GM04503 (cell line): ENCODE data around the gene SLC24A4.

Experiments used
- DNase-seq: peaks from one replicate; pipeline ENCODE4 v3.0.0-alpha.2; 2012; ENCODE audit warnings: low read depth

SLC24A4 gene

DNA sequence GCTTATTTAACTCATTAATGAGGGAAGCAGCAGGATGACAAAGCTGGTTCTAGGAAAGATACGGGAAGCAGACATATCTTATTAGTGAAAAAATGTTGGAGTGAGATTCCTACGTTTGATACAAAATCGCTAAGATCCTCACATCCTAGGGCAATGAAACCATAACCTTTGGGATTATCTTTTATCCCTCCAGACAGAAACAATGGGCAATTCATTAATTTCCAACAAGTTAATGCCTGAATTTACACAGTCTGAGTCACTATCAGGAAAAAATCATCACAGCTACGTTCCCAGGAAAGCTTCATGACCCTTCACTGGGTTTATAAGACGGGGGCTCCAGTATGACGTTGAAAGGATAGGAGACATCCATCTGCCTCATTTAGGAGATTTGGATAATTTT is 45.0 kb downstream of the SLC24A4 start:
- DNase-seq, result no peak

DNA sequence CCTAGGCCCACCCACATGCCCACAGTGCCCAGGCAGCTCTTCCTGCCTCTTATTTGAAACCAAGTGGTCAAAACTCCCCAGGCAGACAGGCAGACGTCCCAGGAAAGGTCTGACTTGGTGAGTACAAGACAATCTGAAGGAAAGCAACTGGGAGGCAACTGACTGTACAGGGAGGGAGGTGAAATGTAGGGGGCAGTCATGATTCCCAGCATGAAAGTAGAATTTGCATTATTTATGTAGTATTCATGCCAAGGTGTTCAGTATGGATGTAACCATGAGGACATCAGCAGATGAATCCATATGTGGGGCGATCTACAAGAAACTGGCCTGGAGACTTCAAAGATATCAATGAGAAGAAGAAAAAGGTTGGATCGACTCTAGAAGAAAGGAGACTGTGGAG is 46.1 kb downstream of the SLC24A4 start:
- no peak for DNase-seq

DNA sequence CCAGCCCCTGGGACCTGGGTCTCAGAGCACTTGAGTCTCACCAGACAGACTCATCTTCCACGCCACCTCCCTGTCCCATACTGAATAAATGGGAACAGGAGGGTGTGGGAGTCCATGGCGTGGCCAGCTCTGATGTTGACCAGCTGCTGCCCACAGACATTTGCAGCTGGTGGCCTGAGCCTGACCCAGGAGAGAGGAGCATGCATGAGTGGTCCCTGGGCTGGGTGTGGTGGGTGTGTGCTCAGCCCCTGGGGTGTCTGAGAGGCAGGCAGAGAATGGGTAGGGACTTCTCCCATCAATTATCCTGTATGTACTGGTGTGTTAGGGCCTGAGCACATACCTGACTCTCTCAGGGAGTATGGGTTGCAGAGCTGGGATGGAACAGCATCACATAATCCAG is 49.3 kb downstream of the SLC24A4 start:
- DNase-seq, result no peak

DNA sequence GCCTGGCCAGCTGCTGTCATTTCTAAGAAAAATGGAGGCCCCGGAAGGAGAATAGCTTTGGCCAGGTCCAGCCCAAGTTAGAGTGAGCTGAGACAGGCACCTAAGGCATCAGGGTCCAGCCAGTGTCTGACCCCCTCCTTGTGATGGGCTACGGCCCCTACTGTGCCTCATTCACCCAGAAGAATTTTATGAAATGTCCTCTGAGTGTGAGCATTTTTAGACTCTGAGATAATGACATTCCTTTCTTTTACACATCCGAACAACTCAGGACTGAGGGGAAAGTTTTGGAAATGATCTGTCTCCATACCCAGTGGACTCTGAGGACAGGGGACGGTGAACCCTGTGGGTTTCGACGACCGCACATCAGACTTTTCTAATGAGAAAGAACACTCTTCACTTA is 50.4 kb downstream of the SLC24A4 start:
- no peak for DNase-seq

DNA sequence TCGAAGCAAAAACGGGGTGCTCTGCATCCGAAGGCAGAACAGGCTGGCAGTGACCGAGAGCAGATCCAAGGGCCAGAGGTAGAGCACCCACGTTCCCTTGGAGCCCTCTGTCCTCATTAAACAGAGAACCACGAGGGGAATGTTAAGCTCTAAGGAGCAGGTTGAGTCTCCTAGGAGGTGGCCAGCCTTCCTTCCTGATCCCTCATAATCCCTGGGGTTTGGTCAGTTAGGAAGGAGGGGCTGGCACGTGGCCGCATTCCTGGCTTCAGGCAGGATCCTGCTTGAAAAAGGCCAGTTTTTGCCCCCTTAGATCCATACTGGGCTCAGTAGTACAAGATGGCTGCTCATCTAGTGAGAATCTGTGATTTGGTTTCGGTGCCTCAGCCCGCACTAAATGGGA is 57.2 kb downstream of the SLC24A4 start:
- no peak for DNase-seq

DNA sequence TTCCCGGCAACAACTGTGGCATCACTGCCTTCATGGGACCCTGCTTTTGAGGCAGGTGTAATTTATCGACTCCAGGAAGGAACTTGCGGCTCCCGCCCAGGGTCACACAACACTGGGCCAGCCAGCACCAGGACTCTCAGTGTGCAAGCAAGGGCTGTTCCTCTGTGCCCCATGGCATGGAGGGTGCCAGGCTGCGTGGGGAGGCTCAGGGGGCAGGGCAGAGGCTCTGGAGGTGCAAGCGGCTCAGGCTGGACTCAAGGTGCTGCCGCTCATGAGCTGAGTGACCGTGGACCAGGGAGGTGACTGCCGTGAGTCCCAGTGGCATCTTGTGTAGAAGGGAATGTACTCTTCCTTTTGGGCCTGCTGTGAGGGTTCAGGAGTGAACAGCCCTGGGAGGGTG is 57.6 kb downstream of the SLC24A4 start:
- DNase-seq, result no peak

DNA sequence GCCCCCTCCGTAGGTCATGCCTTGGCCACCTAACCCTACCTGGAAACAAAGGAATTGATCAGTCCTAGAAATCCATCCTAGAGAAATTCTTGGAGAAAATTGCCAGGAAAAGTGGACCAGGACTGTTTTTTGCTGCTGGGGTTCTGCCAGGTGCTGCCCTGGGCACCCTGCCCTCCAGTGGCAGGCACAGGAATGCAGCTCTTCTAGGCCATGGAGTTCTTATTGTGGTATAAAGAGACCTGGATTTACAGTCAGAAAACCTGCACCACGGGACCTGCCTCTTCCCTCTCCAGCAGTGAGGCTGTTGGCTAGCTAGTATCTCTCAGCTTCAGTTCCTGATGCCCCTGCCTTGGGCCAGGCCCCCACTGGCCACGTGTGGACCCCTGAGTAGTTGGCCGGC is 59.7 kb downstream of the SLC24A4 start:
- no peak for DNase-seq

DNA sequence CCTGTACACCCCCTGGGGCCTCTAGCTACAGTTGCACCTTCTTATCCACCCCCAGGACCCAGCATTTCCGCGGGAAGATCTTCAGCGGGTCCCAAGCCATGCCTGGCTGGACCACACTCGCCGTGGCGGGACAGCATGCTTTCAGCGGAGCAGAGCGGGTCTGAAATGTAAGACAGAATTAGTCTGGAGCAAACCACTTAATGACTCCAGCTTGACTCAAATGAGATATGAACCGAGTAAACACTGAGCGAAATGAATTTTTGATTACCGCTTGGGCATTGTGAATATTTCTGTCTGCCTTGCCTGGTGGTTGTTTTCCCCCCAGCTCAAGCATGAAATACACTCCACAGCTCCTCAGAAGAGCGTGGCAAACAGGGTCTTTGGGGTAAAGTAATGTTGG is 60.8 kb downstream of the SLC24A4 start:
- no peak for DNase-seq

DNA sequence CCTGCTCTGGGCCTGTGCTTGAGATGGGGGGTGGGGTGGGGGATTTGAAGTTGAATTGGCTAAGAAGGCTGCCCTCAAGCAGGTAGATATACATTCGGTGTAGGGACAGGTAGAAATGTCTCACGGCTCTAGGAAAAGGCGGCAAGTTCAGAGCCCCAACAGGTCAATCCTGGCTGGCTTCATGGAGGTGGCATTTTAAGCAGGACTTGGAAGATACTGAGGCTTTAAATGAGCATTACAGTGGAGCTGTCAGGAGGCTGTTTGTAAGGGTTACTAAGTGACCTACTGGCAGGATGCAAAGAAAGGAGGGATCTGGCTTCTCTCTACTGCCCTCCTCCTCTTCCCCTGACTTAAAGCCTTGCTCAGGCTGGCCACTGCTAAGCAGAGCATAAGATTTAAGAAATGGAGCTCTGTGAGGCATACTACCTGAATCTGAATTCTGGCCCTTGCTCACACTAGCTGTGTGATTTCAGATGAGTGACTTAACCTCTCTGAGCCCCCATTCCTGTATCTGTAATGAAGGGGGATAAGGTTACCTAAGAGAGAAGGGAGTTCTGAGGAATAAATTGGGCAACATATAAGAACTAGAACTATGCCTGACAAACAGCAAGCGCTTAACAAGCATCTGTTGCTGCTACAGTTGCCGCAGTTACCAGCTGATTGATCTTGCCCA is 61.6 kb downstream of the SLC24A4 start:
- no peak for DNase-seq

DNA sequence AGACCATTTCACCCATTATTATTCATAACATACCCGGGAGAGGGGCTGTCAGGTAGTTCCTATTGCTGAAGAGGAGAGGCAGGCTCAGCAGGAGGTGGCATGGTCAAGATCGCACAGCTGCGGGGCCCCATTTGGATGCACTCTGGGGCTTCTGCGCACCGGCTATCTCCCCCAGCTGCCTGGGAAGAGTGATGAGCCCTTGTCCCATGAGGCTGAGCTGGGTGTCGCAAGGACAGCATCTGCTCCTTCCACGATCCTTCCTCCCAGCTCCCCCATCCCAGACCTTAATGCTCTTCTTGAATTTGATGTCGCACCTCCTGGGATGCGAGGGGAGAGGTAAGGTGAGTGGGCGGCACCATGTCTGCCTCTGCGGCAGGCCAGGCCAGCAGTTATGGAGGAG is 62.6 kb downstream of the SLC24A4 start:
- DNase-seq, result no peak

DNA sequence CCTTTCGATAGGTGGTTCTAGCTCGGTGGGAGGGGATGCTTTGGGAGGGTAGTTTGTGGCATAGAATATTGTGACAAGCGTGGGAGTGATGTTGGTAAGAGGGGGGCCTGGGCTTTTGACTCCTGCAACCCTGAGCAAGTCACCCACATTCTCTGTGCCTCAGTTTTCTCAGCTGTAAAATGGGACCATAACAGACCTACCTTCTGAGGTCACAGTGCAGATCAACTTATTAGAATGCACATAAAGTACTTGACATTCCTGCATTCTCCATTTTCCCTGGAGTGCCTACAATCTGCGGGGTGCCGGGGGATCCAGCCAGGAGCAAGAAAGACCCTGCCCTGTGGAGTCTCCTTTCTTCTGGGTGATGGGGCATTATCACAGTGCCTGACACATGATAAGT is 63.2 kb downstream of the SLC24A4 start:
- DNase-seq, result no peak

DNA sequence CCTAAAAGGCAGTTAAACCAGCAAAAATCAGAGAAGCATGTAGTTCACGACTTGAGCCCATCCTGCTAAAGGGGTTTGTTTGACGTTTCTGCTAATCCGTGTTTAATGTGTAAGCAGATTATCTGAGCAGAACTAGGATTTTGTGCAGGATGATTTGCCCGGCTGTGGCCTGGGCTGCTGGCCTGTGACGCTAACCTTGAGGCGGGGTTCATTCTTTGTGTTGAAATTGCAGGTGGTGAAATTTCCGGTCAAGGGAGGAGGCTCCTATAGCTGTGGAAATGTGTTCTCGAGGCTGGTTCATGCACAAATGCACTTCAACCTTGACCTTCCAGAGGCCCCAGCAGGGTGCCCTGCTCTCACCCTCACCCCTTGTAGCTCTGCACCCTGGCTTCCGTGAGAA is 63.7 kb downstream of the SLC24A4 start:
- no peak for DNase-seq

DNA sequence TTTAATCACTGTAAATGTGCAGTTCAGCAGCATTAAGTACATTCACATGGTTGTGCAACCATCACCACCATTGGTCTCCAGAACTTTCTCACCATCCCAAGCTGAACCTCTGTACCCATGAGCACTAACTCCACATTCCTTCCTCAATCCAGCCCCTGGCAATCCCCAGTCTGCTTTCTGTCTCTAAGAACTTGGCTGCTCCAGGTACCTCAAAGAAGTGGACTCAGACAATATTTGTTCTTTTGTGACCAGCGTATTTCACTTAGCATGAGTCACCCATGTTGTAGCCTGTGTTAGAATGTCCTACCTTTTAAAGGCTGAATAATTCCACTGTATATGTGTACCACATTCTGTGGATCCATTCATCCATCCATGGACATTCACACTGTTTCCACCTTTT is 64.6 kb downstream of the SLC24A4 start:
- DNase-seq, result no peak

DNA sequence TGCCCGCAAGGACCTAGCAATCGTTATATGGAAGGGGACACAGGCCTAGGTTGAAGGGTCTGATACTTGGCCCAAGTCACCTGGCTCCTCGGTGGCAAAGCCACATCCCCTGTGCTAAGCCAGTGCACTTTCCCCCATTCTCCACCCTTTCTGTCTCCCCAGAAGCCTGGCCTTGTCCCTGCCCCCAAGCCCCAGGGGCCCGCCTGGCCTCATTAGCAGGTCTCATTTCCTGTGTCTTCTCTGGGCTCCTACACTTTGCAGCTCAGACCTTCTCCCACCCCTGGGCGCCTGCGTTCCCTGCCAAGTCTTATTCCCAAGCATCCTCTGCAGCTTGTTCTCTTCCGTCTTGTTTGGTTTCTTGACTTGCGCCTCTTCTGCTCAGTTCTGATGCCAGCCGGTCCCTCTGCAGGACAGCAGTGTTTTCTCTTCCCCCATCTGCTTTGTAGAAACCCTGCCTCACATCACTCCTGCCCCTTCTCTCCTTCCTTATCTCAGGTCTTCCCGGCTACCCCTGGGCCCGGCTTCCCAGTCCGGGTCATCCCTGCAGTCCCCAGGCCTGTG is 66.7 kb downstream of the SLC24A4 start:
- DNase-seq, result no peak

DNA sequence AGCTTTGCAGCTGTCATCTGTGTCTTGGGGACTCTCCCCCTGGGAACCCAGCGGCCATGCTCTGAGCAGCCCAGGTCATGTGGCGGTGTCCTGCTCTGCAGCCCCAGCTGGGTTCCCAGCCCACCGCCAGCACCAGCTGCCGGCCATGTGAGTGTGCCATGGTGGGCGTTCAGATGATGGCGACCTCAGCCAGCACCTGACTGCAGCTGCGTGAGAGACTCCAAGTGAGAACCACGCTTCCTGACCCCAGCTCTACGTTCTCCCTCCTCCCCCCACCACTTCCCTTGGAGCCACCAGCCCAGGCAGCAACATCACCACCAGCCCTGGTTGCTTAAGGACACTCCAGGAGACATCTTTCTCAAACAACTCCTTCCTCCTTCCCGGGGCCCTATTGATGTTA is 68.8 kb downstream of the SLC24A4 start:
- no peak for DNase-seq

DNA sequence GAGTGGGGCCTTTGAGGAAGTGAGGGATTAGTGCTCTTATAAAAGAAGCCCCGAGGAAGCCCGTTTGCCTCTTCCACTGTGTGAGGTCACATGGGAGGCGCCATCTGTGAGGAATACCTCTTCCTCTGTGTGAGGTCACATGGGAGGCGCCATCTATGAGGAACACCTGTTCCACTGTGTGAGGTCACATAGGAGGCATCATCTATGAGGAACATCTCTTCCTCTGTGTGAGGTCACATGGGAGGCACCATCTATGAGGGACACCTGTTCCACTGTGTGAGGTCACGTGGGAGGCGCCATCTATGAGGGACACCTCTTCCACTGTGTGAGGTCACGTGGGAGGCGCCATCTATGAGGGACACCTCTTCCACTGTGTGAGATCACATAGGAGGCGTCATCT is 69.7 kb downstream of the SLC24A4 start:
- DNase-seq, result no peak

DNA sequence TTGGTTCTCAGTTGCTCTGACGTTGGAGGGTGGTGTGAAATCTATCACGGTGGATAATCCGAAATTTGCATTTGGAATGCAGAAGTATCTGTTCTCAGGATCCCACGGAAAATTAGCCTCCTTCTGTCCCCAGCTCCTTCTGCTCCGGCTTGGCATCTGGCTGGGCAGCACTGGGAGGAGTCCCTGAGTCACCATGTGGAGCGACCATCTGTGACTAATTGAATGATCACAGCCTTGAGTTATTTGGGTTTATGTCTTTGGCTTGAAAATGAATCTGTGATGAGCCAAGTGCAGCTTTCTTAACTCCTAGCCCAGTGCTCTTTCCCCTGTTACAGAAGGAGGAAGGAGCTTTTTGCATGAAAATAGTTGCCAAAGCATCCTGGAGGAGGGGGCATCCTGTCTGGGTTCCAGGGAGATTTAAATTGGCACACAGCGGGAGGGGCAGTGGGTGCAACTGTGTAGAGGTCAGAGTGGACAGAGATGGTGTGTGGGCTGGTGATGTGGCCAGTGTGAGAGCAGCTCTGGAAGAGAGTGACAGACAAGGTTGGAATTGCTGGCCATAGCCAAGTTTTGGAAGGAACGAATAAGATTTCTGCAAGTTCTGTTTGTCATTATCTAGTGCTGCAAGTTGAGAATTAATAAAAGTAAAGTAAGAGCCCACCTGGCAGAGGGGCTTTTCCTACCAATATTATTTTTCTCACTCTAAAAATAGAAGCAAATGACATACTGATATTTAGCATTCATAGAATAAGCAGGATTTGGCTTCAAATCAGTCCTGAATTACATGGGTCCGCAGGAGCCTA is 74.4 kb downstream of the SLC24A4 start:
- peak; percentile 85 for DNase-seq

DNA sequence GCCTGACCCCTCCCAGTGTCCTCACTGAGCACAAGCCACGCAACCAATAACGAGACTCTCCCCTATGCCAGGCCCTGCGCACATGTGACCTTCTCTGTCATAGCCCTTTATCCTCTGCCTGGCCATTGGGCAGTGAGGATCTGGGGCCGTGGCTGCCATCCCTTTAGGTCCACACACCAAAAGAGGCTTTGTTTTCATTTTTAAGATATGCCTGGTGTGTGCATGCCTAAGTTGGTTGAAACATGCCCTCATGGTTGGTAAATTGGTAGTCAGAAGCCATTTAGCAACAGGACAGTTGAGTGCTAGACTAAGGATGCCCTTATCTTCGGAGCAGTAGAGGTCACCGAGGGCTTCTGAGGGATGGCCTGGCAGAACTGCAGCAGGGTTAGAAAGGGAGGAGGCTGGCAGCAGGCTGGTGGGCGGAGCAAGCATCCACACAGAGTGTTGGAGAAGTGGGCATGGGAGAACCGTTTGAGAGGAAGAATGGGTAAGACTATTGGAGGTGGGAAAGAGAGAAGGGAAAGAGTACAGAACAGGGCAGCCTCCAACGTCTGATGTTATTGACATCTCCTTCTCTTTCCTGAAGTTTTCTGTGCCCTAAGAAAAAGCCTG is 75.1 kb downstream of the SLC24A4 start:
- DNase-seq, result no peak

DNA sequence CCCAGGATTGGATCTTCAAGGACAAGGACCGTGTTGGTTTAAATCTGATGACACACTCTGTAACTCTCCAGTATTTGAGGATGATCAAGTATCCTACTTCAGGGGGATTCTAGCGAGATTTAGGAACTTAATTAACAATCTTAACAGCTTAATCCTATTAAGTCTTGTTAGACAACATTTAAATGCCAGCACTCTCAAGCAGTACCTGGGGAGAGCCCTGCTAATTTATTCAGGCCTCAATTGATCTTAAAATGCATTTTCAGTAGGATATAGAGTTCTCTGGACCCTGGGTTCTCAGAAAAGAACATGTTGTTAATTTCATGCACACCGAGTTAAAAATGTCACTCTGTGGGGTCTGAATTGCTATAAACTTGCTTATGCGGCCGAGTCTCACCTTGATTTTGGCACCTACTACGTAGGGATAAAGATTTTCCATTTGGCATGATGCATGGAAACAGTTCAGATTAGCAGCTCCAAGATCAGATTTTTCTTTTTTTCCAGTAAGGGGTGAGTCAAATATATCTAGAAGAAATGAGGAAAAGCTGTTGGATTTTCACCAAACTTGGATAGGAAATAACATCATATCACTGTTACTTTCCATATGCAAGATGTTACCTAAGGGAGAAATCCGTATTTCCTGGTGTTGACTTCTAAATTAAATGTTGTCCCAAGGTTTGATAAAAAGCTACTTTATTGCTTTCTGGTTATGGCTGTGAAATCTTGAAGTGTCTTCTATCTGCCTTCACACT is 76.1 kb downstream of the SLC24A4 start:
- no peak for DNase-seq

DNA sequence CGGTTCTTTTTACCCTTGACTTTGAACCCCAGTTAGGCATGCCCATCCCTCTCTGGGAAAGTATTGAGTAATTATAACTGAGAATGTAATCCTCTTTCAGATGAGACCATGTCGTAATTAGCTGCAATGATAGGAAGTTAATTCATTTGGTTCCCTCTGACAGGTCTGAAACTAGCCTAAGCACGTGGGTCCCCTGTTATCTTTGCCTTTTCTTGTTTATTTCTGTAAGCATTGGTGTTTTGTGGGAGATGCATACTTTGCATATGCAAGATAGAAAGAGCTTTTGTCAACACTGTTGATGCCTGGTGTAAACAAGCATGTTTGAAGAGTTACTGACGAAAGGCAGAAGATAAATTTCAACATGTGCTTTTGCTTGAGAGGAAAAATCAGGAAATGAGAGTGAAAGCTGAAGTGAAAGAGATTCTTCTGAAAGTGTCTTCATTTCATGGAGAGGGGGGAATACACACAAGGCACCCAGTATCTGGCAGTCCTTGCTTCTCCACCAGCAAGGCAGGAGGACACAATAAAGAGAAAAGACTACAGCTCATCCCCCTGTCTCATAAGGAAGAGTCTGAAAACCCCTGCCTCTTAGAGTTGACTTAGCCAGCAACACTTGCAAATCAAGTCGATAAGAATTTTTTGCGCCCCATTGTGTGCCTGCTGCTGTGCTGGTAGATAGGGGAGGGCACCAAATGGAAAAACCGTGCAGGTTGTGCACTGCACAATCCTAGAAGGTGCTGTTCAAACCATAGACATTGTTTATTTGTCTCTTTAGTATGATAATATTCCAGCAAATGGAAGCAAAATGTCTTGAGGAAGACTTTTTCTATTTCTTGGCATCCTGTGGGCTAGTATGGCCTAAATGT is 77.8 kb downstream of the SLC24A4 start:
- no peak for DNase-seq

DNA sequence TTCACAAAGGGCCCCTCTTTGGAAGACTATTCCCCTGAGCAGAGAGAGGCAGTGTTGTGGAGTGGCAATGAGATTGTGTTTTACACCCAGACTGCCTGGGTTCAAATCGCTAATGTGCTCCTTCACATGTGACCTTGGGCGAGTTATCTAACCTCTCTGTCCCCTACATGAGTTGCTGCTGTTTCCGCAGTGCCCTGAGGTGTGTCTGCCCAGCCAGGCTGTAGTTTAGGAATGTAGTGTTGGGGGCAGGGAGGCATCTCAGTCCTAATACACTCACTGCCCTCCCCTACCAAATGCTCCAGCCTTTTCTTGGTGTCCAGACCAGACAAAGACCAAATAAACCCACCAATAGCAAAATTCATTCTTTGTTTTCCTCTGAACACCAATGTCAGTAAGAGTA is 78.6 kb downstream of the SLC24A4 start:
- no peak for DNase-seq
